GM18868 (cell line): ENCODE data around the gene C7orf57.

Experiments
- ATAC-seq: cut with Tn5 transposase; IDR thresholded peaks from one replicate; pipeline ENCODE4 v1.9.1; 2021; ENCODE audit warnings: mild to moderate bottlenecking, moderate library complexity; ENCODE audit not compliant: unreplicated experiment

C7orf57 gene

DNA sequence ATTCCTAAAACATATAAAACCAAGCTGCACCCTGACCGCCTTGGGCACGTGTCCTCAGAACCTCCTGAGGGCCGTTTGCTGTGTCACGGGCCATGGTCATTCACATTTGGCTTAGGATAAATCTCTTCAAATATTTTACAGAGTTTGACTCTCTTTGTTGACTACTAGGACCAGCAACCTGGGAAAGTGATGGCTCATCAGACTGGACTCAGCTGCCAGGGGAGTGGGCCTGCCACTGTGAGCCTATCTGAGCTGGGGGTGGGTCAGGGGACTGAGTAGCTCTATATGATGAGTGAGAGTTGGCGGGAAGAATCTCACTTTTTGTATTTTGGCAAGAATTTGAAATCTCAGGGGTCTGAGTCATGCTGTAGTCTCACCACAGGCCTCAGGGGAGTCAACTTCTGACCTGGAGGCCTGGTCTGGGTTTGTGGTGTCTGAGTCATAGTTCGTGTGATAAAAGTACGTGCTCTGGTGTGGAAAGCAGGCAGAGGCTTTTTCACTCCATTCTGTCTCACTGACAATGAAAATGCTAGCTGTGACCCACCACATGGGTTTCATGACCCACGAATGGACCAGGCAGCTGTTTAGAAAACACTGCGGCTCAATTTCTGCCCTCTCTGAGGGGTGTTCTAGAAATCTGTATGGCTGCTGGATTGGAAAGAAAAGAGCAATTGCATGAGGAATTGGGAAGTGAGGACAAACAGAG, 49.5 kb downstream of the C7orf57 start:
- ATAC-seq, result peak; percentile 71

DNA sequence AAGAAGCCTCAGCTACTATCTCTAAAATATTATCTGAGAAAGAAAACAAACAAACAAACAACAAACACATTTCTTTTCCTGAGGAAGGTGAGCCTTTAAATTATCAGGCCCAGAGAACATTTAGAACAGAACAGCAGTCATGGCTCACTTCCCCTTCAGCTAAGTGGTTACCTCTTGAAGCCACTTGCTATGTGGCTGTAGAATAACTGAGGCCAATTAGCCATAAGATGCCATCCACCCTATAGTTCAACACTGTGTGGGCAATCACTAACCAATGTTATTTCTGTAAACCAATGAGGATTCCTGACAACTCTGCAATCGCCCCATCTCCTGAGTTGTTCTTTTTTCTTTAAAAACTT, 50.1 kb downstream of the C7orf57 start:
- peak; percentile 30 for ATAC-seq

DNA sequence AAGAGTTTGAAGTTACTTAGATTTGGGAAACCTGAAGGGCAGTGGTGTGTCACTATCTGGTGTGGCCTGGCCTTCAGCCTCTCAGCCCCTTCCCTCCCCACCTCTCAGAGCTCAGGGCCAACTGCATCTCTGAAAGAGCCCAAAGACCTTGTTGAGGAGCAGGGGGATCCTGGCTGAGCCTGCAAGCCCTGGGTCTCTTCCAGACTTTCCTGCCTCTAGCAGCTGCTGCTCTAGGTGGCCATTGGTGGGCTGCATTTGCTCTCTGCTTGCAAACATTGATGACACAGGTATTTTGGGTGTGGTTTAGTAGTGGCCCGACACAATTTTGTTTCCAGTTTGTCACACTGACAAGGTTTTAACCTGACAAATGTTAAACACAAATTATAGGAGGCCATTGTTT, 50.6 kb downstream of the C7orf57 start:
- ATAC-seq, result no peak

DNA sequence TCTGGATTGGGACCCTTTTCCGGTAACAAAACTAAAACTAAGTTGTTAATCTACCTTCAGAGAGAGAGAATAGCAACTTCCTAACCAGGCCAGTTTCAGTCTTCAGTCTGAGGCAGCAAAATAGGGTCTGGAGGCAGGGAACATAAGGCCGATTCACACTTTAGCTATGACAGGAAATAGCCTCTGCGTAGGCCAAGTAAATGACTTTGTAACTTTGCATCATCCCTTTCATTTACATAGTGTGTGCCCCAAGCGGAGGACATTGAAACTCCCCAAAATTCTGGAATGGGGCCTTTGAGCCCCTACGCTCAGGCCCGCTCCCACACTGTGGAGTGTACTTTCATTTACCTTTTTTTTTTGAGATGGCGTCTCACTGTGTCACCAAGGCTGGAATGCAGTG, 52.0 kb downstream of the C7orf57 start:
- ATAC-seq, result no peak

DNA sequence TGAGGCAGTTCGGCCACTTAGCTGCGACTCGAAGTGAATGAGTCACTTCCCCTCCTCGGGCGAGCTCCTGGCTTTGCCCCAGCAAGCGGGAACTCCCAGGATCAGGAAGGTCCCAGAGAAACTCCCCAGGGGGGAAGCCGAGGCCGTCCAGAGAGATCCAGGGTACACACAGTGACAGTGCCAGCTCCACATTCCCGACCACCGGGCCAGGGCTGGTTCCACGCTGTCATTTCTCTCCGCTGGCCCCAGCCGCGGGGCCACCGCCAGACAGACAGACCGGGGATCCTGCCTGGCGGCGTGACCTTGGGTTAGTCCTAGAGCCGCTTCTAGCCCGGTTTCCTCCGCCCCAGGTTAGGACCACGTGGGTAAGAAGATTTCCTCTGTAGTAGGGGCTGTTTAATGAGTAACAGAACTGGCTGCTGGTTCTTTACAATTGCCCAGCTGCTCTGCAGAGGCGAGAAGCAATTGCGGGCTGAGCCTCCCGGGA, 53.3 kb downstream of the C7orf57 start:
- peak; percentile 52 for ATAC-seq

DNA sequence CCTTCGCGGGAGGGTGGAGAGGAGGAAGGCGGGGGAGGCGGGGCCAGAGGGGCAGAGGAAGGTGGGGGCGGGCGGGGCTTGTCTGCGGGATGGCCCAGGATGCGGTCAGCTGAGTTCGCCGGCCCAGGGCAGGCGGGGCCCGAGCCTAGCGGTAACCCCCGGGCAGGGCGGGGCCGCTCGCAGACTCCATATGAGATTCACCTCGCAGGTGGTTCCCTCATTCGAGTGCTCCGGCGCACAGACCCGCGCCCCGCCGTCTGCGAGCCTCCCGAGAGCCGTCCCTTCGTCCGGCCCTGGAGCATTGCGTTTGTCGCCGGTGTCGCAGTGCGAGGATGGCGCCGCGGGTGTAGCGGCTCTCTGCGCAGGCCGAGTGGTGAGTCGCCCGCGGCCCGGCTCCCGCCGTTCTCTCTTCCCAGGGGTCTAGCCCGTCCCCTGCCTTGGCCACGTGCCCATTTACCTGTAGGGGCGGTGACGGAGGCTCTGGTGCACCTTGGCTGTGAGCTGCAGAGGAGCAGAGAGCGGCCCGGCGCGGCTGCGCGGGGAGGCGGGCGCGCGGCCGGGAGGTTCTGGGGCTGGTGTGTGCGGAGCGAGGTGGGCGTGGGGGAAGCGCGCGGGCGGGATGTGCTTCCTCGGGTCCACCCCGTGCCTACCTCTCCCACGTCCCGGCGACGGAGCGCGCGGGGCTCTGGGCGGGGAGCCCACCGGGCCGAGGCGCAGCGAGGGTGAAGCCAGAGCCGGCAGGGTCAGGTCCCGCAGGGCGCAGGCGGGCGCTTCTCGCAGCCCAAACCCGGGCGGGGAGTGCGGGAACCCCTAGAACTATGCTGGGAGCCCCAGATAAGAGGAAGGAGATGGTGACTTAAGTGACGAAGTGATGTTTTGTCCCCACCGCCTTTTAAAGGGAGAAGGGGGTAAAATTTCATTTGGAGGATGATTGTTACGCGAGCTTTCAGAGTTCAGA, 54.0 kb downstream of the C7orf57 start, which contains the start of gene UPP1:
UPP1 (plus strand) TSS at position 220 of the 958 bp plus-strand sequence. CDS start 5,519 bp downstream, outside the sequence.
- ATAC-seq, result peak; percentile 42

DNA sequence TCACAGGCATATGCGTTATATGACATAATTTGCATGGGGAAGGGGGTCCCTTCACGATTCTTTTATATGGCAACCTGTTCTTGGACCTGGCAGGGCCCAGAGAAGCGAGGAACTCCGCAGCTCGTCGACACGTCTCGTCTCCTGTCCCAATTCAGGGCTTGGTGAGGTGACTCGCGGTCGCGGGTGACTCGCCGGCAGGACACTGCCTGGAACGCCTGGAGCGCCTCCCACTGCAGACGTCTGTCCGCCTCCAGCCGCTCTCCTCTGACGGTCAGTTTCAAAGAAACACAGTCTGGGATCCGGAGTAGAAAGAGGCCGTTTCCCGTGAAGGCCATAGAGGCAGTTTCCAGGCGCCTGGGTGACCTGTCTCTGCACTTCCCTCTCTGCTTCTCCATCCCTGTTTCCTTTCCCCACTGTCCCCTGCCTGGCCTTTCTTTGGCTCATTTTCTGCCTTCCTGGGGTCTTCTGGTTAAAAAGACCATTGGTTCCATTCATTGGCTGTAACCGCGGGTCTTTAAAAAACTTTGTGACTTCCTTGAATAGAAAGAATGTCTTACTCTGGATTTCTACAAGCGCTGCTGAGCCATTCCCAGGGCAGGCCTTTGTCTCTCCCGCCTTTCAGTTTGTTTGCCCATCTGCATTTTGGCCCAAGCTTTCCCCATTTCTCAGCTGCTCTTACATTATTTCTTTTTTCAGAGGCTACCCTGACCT, 54.9 kb downstream of the C7orf57 start:
- ATAC-seq, result no peak

DNA sequence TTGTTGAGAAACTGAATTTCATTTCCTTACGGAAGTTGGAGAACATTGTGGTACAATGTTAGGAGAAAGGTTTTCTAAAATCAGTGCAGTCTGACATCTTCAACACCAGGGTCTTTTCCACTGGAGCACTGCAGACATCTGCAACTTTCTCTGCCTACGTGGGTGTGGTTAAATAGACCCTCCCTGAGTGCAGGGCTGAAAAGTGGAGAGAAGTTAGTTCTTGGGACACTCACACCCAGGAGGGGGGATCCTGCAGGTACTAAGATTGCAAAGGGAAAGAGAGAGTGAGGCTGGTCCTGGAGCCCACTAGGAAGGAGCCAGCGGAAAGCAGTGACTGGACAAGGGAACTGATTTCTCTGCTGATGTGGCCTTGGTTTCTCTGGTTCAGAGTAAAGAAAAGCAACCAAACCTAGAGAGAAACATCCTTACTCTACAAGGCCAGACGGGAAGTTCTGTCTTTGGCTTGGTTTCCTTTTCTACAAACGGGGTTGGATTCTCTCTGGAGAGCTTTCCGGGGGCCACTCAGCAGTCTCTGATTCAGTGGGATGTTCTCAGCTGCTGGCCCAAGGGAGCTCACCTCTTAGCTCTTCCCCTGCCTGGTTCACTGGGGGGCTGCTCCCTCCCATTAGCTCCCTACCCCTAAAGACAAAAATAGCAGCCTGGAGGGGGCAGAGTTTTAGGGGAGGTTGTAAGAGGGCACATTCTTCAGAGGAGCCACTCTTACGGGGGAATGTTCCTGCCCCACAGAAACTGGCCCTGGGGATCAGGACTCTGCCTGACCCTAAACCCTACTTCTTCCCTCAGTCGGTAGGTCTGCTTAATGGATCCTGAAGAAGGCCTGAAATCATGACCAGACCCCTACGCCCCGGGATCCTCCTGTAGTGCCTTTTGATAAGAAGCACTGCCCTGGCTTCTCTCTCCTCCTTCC, 56.4 kb downstream of the C7orf57 start:
- ATAC-seq, result no peak

DNA sequence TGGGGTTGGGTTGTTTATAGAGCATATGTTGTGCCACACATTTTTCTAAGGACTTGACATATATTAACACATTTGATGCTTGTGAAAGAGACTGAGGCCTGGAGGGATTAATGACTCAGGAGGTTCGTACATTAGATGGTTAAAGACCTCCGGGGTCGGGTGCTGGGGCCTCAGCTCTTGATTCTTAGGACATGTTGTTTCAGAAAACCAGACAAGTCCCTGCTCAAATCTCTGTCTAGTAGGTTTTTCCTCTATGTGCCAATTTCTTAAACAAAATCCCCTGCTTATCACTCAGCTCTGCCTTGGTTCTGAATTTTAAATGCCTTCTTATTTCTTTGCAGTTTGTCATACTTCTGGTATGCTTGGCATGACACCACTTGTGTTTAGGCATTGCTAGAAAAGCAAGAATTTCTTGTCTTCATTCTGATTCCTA, 59.5 kb downstream of the C7orf57 start:
- no peak for ATAC-seq

DNA sequence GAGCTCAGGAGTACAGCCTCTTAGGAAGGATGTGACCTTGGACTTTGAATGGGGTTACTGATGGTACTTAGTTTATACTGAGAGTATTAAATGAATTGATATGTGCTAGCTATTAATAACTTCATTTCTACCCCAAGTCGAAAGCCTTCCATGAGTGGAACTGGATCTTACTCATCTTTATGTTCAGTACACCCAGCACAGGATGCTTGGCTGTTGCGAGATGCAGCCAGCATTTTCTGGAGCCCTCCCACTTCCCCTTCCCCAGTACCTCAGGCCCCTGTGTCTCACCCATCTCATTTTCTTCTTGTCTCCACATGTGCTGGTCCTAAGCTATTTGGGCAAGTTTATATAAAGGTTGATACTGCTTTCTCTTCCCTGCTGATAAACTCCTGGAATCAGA, 60.9 kb downstream of the C7orf57 start:
- no peak for ATAC-seq

DNA sequence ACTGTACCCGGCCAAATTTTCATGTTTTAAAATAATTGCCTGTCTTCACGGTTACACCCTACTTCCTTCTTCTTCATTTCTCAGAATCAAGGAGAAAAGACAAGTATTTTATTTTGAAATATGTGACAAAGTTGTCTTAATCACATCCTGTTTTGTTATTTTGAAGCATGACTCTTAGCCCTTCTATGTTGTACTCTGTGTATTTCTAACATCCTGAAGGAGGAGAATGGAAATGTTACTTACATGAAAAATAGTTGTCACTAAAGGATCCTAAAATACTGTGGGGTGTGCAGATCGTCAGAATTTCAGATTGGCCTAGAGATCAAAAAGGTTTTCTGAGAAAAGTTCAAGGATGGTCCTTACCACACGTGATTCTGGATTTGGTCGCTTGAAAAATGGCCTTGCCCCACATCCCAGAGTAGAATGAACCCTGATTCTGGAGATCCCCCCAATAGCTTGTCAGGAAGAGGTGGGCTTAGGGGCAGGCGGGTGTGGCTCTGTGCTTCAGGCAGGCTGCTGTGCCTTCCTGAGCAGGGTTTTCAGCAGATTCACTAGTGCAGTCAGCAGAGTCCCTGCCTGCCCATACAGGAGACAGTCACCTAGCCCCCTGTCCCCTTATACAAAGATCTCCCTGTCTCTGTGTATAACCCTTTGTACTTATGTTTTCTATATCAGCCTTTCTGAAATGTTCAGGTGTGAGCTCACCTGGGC, 62.3 kb downstream of the C7orf57 start:
- peak; percentile 68 for ATAC-seq

DNA sequence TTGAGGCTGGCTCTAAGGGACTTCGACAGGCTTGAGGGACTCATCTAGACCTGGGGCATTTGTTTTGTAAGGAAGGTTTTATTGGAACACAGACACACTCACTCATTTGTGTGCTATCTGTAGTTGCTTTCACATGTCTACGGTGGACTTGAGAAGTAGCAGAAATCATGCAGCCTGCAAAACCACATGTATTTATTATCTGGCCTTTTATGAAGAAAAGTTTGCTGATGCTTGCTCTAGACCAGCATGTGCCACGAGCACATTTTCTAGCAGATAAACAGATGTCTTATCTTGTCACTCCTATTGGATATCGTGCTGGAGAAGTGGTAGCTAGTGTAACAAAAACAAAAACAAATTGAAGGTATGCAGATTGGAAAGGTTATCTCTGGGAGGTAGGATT, 63.5 kb downstream of the C7orf57 start:
- no peak for ATAC-seq

DNA sequence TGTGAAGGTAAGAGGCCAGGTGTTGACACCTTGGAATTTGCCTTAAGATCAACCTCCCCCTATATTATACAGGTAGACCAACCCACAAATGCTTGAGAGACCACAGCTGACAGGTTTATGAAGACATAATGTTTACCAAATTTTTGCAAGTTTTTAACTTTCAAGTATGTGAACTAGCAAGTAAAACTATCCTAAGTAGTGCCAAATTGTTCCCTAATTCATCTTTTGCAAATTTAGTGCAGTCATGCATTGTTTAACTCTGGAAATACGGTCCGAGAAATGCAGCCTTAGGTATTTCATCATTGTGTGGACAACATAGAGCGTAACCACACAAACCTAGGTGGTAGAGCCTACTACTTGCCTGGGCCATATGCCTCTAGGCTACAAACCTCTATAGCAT, 64.4 kb downstream of the C7orf57 start:
- no peak for ATAC-seq

DNA sequence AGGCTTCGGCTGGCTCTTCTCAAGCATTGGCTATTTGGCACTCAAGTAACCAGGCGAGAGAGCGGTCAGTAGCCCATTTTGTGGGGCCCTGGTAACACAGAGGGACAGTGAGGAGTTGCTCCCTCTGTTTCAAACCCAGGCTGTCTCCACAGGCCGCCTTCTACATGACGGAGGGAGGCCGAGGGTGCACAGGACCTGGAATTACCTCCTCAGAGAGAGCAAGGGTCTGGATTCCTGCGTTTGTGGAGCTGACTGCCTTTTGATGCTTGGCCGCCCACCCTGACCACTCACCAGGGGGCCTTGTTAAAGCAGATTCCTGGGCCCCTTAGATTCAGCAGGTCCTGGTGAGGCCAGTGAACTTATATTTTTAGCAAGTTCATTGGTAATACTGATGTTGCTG, 66.0 kb downstream of the C7orf57 start:
- no peak for ATAC-seq

DNA sequence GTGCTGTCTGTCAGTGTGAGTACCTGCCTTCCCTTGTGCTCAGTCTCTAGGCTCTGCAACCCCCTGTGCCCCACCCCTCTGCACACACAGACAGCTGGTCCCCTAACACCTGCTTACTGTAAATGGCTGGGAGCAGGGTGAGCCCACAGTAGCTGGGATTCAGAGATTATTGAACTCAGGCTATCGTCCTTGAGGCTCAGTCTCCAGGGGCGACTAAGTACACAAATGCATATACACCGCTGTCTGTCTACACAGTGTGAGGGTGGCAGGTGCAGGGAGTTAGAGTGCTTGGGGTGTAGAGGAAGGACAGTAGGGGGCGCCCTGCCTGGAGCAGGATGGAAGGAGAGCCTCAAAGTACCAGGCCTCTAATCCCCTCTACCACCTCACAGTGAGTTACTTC, 66.6 kb downstream of the C7orf57 start:
- ATAC-seq, result no peak

DNA sequence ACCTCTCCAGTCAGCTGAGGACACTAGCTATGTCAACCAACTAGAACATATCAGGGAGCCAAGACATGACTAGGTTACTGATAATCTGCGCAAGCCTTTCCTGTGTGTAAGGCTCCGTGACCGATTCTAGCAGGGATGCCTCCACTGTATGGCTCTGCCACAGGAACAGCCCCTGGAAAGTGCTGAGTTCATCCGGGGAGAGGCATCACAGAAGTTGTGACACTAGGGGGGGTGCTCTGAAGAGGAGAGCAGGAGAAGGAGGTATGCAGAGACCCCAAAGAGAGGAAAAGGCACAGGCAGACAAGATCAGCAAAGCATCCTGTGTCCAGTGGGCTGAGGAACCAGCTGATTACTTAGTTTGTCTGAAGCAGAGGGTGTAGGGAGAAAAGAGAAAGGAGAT, 67.2 kb downstream of the C7orf57 start:
- ATAC-seq, result no peak

DNA sequence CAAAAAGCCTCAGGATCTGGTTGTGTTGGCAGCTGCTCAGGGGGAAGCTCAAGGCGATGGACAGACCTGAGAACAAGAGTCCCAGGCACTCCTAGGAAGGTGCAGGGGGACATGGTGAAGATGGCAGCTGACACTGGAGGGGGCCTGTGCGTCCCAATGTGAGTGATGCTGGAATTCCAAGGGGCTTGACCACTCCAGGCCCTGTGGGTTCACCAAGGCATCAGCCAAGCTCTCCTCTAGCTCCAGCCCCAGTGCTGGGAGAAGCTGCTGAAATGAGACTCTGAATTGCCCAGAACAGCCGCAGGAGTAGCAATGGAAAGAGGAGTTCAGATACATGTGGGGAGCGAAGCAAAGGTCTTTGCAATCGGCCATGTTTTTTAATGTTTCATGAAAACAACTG, 69.7 kb downstream of the C7orf57 start:
- no peak for ATAC-seq

DNA sequence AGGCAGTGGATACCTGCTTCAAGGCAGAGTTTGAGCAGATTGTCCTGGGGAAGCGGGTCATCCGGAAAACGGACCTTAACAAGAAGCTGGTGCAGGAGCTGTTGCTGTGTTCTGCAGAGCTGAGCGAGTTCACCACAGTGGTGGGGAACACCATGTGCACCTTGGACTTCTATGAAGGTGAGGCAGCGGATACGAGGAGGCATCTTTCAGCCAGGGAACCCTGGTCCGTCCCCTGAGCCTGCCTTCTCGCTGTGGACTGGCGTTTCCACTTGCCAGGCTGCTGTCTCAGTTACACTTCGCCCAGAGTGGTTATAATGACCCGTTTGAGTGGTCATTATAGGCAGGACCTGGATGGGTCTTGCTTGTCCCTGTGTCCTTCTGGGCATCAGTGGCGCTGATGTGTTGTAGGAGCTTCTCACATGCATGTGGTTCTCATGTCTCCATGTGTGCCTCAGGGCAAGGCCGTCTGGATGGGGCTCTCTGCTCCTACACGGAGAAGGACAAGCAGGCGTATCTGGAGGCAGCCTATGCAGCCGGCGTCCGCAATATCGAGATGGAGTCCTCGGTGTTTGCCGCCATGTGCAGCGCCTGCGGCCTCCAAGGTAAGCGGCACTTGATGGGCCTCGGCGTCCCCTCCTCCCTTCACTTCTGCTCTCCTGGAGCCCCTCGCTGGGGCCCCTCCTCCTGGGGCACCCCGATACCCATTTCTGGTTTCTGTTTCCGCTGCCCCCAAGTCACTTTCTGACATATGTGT, 71.7 kb downstream of the C7orf57 start:
- no peak for ATAC-seq

DNA sequence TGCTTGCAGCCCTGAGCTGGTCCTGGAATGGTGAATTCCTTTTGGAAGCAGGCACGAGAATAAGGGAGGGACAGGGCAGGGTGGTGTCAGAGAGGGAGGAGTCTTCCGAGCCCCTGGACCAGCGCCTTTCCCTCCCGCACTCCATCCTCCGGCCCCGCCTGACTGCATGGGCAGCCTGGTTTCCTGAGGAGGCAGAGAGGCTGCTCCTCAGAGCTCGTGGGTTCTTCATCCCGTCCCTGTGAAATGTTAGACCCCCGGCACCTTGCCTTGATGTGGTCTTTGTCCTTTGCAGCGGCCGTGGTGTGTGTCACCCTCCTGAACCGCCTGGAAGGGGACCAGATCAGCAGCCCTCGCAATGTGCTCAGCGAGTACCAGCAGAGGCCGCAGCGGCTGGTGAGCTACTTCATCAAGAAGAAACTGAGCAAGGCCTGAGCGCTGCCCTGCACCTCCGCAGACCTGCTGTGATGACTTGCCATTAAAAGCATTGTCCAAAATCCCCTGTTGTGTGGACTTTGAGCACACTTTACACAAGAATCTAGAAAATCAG, 72.7 kb downstream of the C7orf57 start:
- ATAC-seq, result no peak
